Measurements from ENCODE around the gene TNNC1. TPM values are rescaled to one million over a fixed set of nuclear protein-coding genes. Genes with fewer than 3 reads are reported as not detected.

The TNNC1 gene
- total and polyA plus RNA-seq, 10 of the 15 experiments (the other 5 are each of a cell fraction or from before 2014, with no cell fraction given): 0.13 to 1.3 (median 0.53) TPM; not detected in 2

DNA sequence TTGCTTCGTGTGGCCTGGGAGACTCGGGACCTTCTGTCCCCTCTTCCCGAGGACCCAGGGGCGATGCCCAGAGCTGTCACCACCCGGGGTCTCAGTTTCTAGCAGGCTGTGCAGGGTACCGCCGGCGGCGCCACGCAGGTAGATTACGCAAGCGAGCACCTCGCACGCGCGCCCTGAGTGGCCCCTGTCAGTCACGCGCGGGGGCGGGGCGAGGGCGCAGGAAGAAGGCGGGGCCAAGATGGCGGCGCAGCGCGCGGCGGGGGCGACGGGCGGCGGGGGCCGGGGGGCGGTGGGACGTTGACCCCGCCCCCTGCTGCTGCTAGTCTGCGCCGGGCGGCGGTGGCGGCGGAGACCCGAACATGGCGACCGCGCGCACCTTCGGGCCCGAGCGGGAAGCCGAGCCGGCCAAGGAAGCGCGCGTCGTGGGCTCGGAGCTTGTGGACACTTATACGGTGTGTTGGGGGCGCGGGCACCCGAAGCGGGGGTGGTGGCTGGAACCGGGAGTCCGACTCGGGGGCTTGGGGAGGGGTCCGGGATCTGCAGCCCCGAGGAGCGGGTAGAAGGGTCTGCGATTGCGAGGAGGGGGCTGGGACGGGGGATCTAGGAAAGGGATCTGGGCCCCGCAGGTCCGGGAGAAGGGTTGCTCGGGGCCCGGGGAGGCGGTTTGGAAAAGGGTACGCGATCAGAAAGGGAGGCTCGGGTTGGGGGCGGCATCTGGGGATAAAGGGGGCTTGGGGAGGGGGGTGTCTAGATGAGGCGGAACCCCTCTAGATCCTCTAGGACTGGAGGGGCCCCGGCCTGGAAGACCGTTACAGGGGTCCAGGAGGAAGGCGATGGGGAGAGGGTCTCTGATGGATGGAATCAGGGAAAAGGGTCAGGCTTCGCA is 1.7 kb upstream of the TNNC1 start, which contains the start of gene NISCH (continued):
- TF ChIP-seq, protein P1, sequence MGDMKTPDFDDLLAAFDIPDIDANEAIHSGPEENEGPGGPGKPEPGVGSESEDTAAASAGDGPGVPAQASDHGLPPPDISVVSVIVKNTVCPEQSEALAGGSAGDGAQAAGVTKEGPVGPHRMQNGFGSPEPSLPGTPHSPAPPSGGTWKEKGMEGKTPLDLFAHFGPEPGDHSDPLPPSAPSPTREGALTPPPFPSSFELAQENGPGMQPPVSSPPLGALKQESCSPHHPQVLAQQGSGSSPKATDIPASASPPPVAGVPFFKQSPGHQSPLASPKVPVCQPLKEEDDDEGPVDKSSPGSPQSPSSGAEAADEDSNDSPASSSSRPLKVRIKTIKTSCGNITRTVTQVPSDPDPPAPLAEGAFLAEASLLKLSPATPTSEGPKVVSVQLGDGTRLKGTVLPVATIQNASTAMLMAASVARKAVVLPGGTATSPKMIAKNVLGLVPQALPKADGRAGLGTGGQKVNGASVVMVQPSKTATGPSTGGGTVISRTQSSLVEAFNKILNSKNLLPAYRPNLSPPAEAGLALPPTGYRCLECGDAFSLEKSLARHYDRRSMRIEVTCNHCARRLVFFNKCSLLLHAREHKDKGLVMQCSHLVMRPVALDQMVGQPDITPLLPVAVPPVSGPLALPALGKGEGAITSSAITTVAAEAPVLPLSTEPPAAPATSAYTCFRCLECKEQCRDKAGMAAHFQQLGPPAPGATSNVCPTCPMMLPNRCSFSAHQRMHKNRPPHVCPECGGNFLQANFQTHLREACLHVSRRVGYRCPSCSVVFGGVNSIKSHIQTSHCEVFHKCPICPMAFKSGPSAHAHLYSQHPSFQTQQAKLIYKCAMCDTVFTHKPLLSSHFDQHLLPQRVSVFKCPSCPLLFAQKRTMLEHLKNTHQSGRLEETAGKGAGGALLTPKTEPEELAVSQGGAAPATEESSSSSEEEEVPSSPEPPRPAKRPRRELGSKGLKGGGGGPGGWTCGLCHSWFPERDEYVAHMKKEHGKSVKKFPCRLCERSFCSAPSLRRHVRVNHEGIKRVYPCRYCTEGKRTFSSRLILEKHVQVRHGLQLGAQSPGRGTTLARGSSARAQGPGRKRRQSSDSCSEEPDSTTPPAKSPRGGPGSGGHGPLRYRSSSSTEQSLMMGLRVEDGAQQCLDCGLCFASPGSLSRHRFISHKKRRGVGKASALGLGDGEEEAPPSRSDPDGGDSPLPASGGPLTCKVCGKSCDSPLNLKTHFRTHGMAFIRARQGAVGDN (IDR thresholded peaks at IDR 0.05): peak; percentile 36; the same call in 1 of the 2 replicates
- TF ChIP-seq MEF2A (IDR thresholded peaks at IDR 0.05; ENCODE audit: insufficient read depth, low read depth, low read length): 0 out of 2 replicates have a peak, but pooled peaks have one; percentile 35
- TF ChIP-seq IKZF2 (IDR thresholded peaks at IDR 0.05): no peak
- 0 out of 2 replicates have a peak, but pooled peaks have one; percentile 38 for TF ChIP-seq RAD51 (IDR thresholded peaks at IDR 0.05)
- peak in 1 of 2 experiments; percentile 96; a peak in 2 of 4 replicates for TF ChIP-seq CEBPB (IDR thresholded peaks at IDR 0.05; ENCODE audit: borderline replicate concordance in 1 of 2, low read depth in 2 of 2, low read length in 2 of 2)
- TF ChIP-seq, protein P2, sequence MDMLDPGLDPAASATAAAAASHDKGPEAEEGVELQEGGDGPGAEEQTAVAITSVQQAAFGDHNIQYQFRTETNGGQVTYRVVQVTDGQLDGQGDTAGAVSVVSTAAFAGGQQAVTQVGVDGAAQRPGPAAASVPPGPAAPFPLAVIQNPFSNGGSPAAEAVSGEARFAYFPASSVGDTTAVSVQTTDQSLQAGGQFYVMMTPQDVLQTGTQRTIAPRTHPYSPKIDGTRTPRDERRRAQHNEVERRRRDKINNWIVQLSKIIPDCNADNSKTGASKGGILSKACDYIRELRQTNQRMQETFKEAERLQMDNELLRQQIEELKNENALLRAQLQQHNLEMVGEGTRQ (IDR thresholded peaks at IDR 0.05; ENCODE audit: borderline replicate concordance, low read depth, low read length): peak; percentile 28; the same call in 1 of the 2 replicates
- 0 out of 2 replicates have a peak, but pooled peaks have one; percentile 45 for TF ChIP-seq TCF3 (IDR thresholded peaks at IDR 0.05; ENCODE audit: borderline replicate concordance, insufficient read depth, low read depth, low read length)
- TF ChIP-seq, protein P3, sequence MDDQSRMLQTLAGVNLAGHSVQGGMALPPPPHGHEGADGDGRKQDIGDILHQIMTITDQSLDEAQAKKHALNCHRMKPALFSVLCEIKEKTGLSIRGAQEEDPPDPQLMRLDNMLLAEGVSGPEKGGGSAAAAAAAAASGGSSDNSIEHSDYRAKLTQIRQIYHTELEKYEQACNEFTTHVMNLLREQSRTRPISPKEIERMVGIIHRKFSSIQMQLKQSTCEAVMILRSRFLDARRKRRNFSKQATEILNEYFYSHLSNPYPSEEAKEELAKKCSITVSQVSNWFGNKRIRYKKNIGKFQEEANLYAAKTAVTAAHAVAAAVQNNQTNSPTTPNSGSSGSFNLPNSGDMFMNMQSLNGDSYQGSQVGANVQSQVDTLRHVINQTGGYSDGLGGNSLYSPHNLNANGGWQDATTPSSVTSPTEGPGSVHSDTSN (IDR thresholded peaks at IDR 0.05; ENCODE audit: insufficient replicate concordance, low read depth, low read length): peak; percentile 94
- peak; percentile 87 to 96 for TF ChIP-seq BHLHE40 (IDR thresholded peaks at IDR 0.05; ENCODE audit: borderline replicate concordance in 1 of 2, low read depth in 2 of 2, low read length in 1 of 2)
- TF ChIP-seq, protein P4, sequence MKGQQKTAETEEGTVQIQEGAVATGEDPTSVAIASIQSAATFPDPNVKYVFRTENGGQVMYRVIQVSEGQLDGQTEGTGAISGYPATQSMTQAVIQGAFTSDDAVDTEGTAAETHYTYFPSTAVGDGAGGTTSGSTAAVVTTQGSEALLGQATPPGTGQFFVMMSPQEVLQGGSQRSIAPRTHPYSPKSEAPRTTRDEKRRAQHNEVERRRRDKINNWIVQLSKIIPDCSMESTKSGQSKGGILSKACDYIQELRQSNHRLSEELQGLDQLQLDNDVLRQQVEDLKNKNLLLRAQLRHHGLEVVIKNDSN (IDR thresholded peaks at IDR 0.05; ENCODE audit: borderline replicate concordance, extremely low read length, insufficient read depth, low read depth, low read length): peak; percentile 78
- no peak for TF ChIP-seq MXI1 (IDR thresholded peaks at IDR 0.05; ENCODE audit: low read depth, low read length)
- no peak for TF ChIP-seq BMI1 (IDR thresholded peaks at IDR 0.05; ENCODE audit: borderline replicate concordance)
- TF ChIP-seq BACH1 (IDR thresholded peaks at IDR 0.05; ENCODE audit: borderline replicate concordance): 0 out of 2 replicates have a peak, but pooled peaks have one; percentile 43
- TF ChIP-seq, protein P5, sequence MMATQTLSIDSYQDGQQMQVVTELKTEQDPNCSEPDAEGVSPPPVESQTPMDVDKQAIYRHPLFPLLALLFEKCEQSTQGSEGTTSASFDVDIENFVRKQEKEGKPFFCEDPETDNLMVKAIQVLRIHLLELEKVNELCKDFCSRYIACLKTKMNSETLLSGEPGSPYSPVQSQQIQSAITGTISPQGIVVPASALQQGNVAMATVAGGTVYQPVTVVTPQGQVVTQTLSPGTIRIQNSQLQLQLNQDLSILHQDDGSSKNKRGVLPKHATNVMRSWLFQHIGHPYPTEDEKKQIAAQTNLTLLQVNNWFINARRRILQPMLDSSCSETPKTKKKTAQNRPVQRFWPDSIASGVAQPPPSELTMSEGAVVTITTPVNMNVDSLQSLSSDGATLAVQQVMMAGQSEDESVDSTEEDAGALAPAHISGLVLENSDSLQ (IDR thresholded peaks at IDR 0.05): peak; percentile 97
- no peak for TF ChIP-seq MYC (IDR thresholded peaks at IDR 0.05; ENCODE audit: insufficient read depth, insufficient read length, insufficient replicate concordance, low read length, severe bottlenecking)
- TF ChIP-seq MEF2B (IDR thresholded peaks at IDR 0.05; ENCODE audit: partially characterized antibody, poor library complexity, severe bottlenecking): peak; percentile 8
- TF ChIP-seq POLR2A (IDR thresholded peaks at IDR 0.05; ENCODE audit: low read depth, low read length): peak; percentile 98
- TF ChIP-seq, protein P6, sequence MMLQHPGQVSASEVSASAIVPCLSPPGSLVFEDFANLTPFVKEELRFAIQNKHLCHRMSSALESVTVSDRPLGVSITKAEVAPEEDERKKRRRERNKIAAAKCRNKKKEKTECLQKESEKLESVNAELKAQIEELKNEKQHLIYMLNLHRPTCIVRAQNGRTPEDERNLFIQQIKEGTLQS (IDR thresholded peaks at IDR 0.05; ENCODE audit: borderline replicate concordance, extremely low read depth, low read depth, low read length): 0 out of 2 replicates have a peak, but pooled peaks have one; percentile 7
